Neuronal stem cell (in vitro differentiated cells): ENCODE measurements around the gene TASP1.

Source experiments
- DNase-seq: peaks from one replicate; pipeline ENCODE4 v3.0.0-alpha.2; 2013; ENCODE audit warnings: low spot score
- H2AFZ ChIP-seq: one replicate; pipeline ENCODE4 v1.6.1; 2013; ENCODE audit warnings: mild to moderate bottlenecking, low read length, inconsistent platforms
- H2AK5ac ChIP-seq: 2 replicates; pipeline ENCODE4 v1.6.1; 2013; ENCODE audit warnings: low read depth, mild to moderate bottlenecking, inconsistent platforms, low read length, moderate library complexity, mixed read lengths
- H2BK120ac ChIP-seq: 2 replicates; pipeline ENCODE4 v1.6.1; 2013; ENCODE audit warnings: low read depth, mild to moderate bottlenecking, inconsistent platforms, low read length, moderate library complexity, mixed read lengths
- H2BK12ac ChIP-seq: one replicate; pipeline ENCODE4 v1.6.1; 2013; ENCODE audit warnings: low read length, inconsistent platforms
- H2BK15ac ChIP-seq: 2 replicates; pipeline ENCODE4 v1.6.1; 2013; ENCODE audit warnings: mild to moderate bottlenecking, low read length, inconsistent platforms, mixed read lengths
- H2BK5ac ChIP-seq: one replicate; pipeline ENCODE4 v1.6.1; 2013; ENCODE audit warnings: inconsistent platforms, mild to moderate bottlenecking, low read length, moderate library complexity
- H3K14ac ChIP-seq: one replicate; pipeline ENCODE4 v1.6.1; 2013; ENCODE audit warnings: low read length, inconsistent platforms
- H3K18ac ChIP-seq: 2 replicates; pipeline ENCODE4 v1.6.1; 2013; ENCODE audit warnings: low read length, inconsistent platforms
- H3K23ac ChIP-seq: 2 replicates; pipeline ENCODE4 v1.6.1; 2013; ENCODE audit warnings: low read depth, mild to moderate bottlenecking, mixed read lengths, low read length, inconsistent platforms; ENCODE audit not compliant: poor library complexity
- H3K27ac ChIP-seq: replicated peaks from 3 replicates; pipeline ENCODE4 v1.5.1; 2013; ENCODE audit warnings: low read length, inconsistent platforms
- H3K27me3 ChIP-seq, 3 experiments: 2 replicates each; pipeline ENCODE4 v1.6.1; 2013; ENCODE audit warnings: low read length in 3 of 3, mild to moderate bottlenecking in 2 of 3, inconsistent platforms in 1 of 3, low read depth in 1 of 3, mixed read lengths in 1 of 3, moderate library complexity in 1 of 3; ENCODE audit not compliant: control insufficient read depth in 3 of 3, insufficient read depth in 3 of 3
- H3K36me3 ChIP-seq, 2 donors: replicated peaks in 1 of 2; 2 replicates each; pipeline ENCODE4 v1.6.1; 2013; ENCODE audit warnings: low read length in 2 of 2; ENCODE audit not compliant: control insufficient read depth in 2 of 2, insufficient read depth in 2 of 2
- H3K4ac ChIP-seq: 2 replicates; pipeline ENCODE4 v1.6.1; 2013; ENCODE audit warnings: inconsistent platforms, mild to moderate bottlenecking, low read length, moderate library complexity
- H3K4me1 ChIP-seq, 2 donors: 1 replicate in 1 of 2; 2 replicates in 1 of 2; pipeline ENCODE4 v1.6.1; 2013; ENCODE audit warnings: low read length in 2 of 2, low read depth in 1 of 2; ENCODE audit not compliant: control insufficient read depth in 2 of 2, insufficient read depth in 1 of 2
- H3K4me2 ChIP-seq: one replicate; pipeline ENCODE4 v1.6.1; 2013; ENCODE audit warnings: mild to moderate bottlenecking, low read length, inconsistent platforms; ENCODE audit not compliant: insufficient read depth, poor library complexity, severe bottlenecking
- H3K4me3 ChIP-seq, 2 donors: 2 replicates each; pipeline ENCODE4 v1.5.1; 2013; ENCODE audit warnings: low read length in 2 of 2, mild to moderate bottlenecking in 2 of 2, inconsistent platforms in 1 of 2, moderate library complexity in 1 of 2
- H3K79me1 ChIP-seq: one replicate; pipeline ENCODE4 v1.6.1; 2013; ENCODE audit warnings: low read depth, mild to moderate bottlenecking, inconsistent platforms, low read length, moderate library complexity
- H3K9ac ChIP-seq: one replicate; pipeline ENCODE4 v1.6.1; 2013; ENCODE audit warnings: mild to moderate bottlenecking, low read depth, low read length, inconsistent platforms; ENCODE audit not compliant: poor library complexity
- H3K9me3 ChIP-seq, 2 donors: replicated peaks in 1 of 2; 2 replicates each; pipeline versions ENCODE3 to v1.6.1; 2013; ENCODE audit warnings: low read length in 2 of 2, mild to moderate bottlenecking in 2 of 2, inconsistent platforms in 1 of 2, low read depth in 1 of 2, mixed read lengths in 1 of 2, moderate library complexity in 1 of 2; ENCODE audit not compliant: control insufficient read depth in 2 of 2, insufficient read depth in 1 of 2
- H4K8ac ChIP-seq: one replicate; pipeline ENCODE4 v1.6.1; 2013; ENCODE audit warnings: low read depth, mild to moderate bottlenecking, inconsistent platforms, low read length, moderate library complexity
- H4K91ac ChIP-seq: one replicate; pipeline ENCODE4 v1.6.1; 2013; ENCODE audit warnings: low read length, low read depth, mild to moderate bottlenecking, inconsistent platforms; ENCODE audit not compliant: poor library complexity
- WGBS, 2 donors: extraction: QIAGEN DNeasy Blood & Tissue Kit; methylation state at CpG; one replicate each; pipeline ENCODE4 v1.1.7; 2013; ENCODE audit warnings: missing lambda C conversion rate in 2 of 2, mixed read lengths in 1 of 2; ENCODE audit not compliant: insufficient read length in 2 of 2, insufficient replicate concordance in 1 of 2; ENCODE audit errors: extremely low coverage in 2 of 2; 5-methylcytosine and 5-hydroxymethylcytosine counted together

TASP1 gene

DNA sequence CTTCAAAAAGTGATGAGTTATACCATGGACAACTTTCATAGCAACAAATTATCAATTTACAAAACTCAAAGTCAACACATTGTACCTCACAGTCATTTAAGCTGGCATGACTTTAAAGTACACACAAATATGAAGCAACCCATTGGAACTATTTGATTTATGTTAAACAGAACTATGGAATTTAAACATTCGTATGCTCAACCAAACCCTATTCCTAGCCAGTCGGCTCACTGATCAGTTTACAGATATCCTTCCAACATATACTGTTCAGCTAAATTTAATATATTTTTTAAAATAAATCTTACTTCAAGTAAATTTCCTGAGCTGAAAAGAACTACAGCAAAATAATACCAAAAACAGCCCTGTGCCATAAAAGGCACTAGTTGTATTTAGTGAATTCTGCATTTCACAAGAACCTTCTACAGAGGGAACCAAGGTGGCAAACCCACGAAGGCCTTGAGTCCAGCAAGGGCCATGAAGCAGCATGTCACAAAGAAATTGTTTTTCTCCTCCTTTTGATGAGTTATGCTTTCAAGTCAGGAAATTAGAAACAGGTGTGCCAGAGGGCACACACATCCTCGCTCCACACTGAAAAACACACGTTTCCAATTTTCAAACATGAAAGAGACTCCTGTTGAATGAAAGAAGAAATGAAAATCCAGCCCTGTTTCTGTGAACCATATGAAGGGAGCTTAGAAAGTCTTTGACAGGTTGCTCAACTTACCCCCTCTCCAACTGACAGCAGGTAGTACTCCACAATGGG, 122.8 kb downstream of the TASP1 start:
- Histone ChIP-seq H3K27me3 (no peaks in the 10 kb centered on the region), H2BK120ac (no peak overlapping the region), H3K9me3 (no peaks in the 10 kb centered on the region), H2AK5ac (no peak overlapping the region), H3K14ac (no peak overlapping the region), H3K9ac (no peak overlapping the region), H3K4me3 (no peak overlapping the region), H3K4ac (no peak overlapping the region), H3K23ac (no peak overlapping the region), H4K8ac (no peak overlapping the region), H2BK15ac (no peak overlapping the region), H4K91ac (no peak overlapping the region), H2BK12ac (no peak overlapping the region), H3K79me1 (no peaks in the 10 kb centered on the region), H3K4me2 (no peak overlapping the region), H2AFZ (no peak overlapping the region), H3K36me3 (no peaks in the 10 kb centered on the region), H3K18ac (no peak overlapping the region), H3K27ac (no peak overlapping the region), H2BK5ac (no peak overlapping the region), H3K4me1 (no peaks in the 10 kb centered on the region)
- no peak for DNase-seq
- WGBS, 2 donors: no CpG with 5 or more reads among the region's 5 CpGs

- no peak for DNase-seq
- no peak overlapping the region for H3K4ac ChIP-seq
- H2BK12ac ChIP-seq: no peak overlapping the region
- H3K23ac ChIP-seq: no peak overlapping the region
- no peak overlapping the region for H3K18ac ChIP-seq
- H3K27me3 ChIP-seq: no peaks in the 10 kb centered on the region
- no peak overlapping the region for H3K27ac ChIP-seq
- no peak overlapping the region for H3K4me3 ChIP-seq
- H2AFZ ChIP-seq: no peak overlapping the region
- no peak overlapping the region for H3K9ac ChIP-seq
- no peaks in the 10 kb centered on the region for H3K36me3 ChIP-seq
- WGBS, 2 donors: no CpG with 5 or more reads among the region's 1 CpG
- no peaks in the 10 kb centered on the region for H3K79me1 ChIP-seq
- no peak overlapping the region for H4K91ac ChIP-seq
- H3K14ac ChIP-seq: no peak overlapping the region
- no peak overlapping the region for H3K4me2 ChIP-seq
- H3K9me3 ChIP-seq: no peaks in the 10 kb centered on the region
- no peaks in the 10 kb centered on the region for H3K4me1 ChIP-seq
- H2BK5ac ChIP-seq: no peak overlapping the region
- no peak overlapping the region for H2BK15ac ChIP-seq
- no peak overlapping the region for H2BK120ac ChIP-seq
- no peak overlapping the region for H4K8ac ChIP-seq
- H2AK5ac ChIP-seq: no peak overlapping the region
Observed at GRCh38 chr20:13515291-13515690, 123.4 kb downstream of the TASP1 start.

DNA sequence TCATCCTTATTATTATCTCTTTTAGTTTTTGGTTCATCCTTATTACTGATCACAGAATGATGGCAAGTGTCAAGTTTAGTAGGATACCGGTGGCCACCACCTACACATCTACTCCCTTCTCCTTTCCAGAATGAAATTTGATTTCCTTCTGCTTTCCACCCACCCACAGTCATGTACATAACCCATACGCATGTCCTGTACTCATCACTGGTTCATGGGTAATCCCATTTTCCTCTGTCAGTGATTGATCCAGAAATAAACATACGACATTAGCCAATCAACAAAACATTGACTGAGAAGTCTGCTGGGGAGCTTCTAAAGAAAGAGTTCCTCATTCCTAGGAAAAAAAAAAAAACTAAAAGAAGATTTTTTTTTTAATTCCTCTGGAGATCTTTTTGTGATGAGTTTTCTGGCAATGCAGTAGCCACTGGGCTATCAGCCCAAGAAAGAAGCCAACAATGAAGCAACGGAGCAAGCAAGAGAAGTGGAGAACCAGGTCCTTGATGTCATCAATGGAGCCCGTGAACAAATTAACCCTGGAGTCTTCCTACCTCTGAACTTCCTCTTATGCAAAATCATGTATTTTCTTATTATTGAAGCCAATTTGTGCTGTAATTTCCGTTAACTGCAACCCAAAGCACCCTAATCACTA, 127.8 kb downstream of the TASP1 start:
- Histone ChIP-seq H2AFZ (no peak overlapping the region), H2BK12ac (no peak overlapping the region), H3K36me3 (no peaks in the 10 kb centered on the region), H2BK5ac (no peak overlapping the region), H2BK120ac (no peak overlapping the region), H4K8ac (no peak overlapping the region), H2BK15ac (no peak overlapping the region), H3K27ac (no peak overlapping the region), H3K4me3 (no peak overlapping the region), H3K4me2 (no peak overlapping the region), H3K9me3 (no peaks in the 10 kb centered on the region), H3K9ac (no peak overlapping the region), H3K18ac (no peak overlapping the region), H3K23ac (no peak overlapping the region), H4K91ac (no peak overlapping the region), H3K27me3 (no peaks in the 10 kb centered on the region), H3K79me1 (no peaks in the 10 kb centered on the region), H3K4ac (no peak overlapping the region), H3K4me1 (no peaks in the 10 kb centered on the region), H2AK5ac (no peak overlapping the region), H3K14ac (no peak overlapping the region)
- DNase-seq: no peak
- no CpG with 5 or more reads among the region's 6 CpGs for WGBS, 2 donors

DNA sequence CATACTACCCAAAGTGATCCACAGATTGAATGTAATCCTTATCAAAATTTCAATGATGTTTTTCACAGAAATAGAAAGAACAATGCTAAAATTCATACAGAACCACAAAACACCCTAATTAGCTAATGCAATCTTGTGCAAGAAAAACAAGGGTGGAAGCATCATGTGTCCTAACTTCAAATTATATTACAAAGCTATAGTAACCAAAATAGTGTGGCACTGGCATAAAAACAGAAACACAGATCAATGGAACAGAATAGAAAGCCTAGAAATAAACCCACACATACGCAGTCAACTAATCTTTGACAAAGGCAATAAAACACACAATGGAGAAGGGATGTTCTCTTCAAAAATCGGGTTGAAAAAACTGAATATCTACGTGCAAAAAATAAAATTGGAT, 131.1 kb downstream of the TASP1 start:
- Histone ChIP-seq H2BK15ac (no peak overlapping the region), H3K4ac (no peak overlapping the region), H3K4me1 (no peaks in the 10 kb centered on the region), H4K91ac (no peak overlapping the region), H2BK12ac (no peak overlapping the region), H3K36me3 (no peaks in the 10 kb centered on the region), H3K27me3 (no peaks in the 10 kb centered on the region), H3K4me3 (no peak overlapping the region), H3K4me2 (no peak overlapping the region), H3K18ac (no peak overlapping the region), H2AFZ (no peak overlapping the region), H4K8ac (no peak overlapping the region), H3K27ac (no peak overlapping the region), H3K14ac (no peak overlapping the region), H3K9ac (no peak overlapping the region), H3K9me3 (peaks cover 0 to 7% of the 10 kb centered on the region in 2 donors), H2AK5ac (no peak overlapping the region), H3K23ac (no peak overlapping the region), H3K79me1 (no peaks in the 10 kb centered on the region), H2BK5ac (no peak overlapping the region), H2BK120ac (no peak overlapping the region)
- no CpG with 5 or more reads among the region's 3 CpGs for WGBS, 2 donors
- no peak for DNase-seq
